22Rv1 (cell line): ENCODE measurements around the gene SNX18.

ENCODE experiments used
- H3K27ac ChIP-seq: fragments of 450-650 bp; 2 replicates; pipeline ENCODE4 v1.5.1; 2017
- ZFX ChIP-seq: fragments of 450-650 bp; IDR thresholded peaks from 2 replicates; pipeline ENCODE4 v1.6.1; 2017; ENCODE audit warnings: antibody characterized with exemption, borderline replicate concordance
- TF ChIP-seq, protein P1 (sequence below): fragments of 450-650 bp; IDR thresholded peaks from 2 replicates; pipeline ENCODE4 v1.5.1; 2017; ENCODE audit warnings: mild to moderate bottlenecking

Gene SNX18

DNA sequence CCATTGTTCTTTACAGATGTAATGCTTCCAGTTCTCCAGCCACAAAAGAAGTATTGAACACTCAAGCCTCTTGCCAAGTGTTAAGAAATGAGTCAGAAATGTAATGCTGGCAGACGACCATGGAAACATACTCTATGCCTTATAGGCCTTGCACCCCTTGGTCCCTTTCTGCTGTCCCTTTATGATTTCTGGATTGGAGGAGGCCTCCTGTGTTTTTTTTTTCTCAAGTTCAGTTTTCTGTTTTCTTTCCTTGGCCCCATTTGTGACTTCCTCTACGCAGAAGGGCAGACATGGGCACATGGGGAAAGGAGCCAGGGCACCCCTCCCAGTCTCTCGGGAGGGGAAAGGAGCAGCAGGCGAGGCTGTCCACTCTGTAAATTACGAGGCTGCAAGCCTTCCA is 53.4 kb downstream of the SNX18 start:
- TF ChIP-seq ZFX: no peak
- TF ChIP-seq, protein P1, sequence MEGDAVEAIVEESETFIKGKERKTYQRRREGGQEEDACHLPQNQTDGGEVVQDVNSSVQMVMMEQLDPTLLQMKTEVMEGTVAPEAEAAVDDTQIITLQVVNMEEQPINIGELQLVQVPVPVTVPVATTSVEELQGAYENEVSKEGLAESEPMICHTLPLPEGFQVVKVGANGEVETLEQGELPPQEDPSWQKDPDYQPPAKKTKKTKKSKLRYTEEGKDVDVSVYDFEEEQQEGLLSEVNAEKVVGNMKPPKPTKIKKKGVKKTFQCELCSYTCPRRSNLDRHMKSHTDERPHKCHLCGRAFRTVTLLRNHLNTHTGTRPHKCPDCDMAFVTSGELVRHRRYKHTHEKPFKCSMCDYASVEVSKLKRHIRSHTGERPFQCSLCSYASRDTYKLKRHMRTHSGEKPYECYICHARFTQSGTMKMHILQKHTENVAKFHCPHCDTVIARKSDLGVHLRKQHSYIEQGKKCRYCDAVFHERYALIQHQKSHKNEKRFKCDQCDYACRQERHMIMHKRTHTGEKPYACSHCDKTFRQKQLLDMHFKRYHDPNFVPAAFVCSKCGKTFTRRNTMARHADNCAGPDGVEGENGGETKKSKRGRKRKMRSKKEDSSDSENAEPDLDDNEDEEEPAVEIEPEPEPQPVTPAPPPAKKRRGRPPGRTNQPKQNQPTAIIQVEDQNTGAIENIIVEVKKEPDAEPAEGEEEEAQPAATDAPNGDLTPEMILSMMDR: no peak
- H3K27ac ChIP-seq: no peak overlapping the region

DNA sequence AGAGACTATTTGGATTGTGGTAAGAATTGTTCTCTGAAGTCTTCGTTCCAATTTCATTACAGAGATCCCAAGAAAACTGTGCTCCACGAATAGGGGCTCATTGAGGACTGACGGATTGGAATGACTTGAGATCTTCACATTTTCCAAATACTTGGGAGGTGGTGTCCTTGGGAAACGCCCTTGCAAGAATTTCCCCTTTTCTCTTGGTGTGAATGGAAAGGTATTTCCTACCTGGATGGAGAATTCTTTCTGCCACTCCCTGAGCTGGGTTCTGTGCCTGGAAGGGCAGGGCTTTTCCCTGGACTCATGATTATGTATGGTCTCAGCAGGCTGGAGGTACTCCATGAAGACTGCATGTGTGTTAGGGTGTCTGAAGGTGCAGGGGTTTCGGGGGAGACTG is 53.9 kb downstream of the SNX18 start:
- TF ChIP-seq ZFX: no peak
- TF ChIP-seq, protein P1: no peak
- no peak overlapping the region for H3K27ac ChIP-seq

DNA sequence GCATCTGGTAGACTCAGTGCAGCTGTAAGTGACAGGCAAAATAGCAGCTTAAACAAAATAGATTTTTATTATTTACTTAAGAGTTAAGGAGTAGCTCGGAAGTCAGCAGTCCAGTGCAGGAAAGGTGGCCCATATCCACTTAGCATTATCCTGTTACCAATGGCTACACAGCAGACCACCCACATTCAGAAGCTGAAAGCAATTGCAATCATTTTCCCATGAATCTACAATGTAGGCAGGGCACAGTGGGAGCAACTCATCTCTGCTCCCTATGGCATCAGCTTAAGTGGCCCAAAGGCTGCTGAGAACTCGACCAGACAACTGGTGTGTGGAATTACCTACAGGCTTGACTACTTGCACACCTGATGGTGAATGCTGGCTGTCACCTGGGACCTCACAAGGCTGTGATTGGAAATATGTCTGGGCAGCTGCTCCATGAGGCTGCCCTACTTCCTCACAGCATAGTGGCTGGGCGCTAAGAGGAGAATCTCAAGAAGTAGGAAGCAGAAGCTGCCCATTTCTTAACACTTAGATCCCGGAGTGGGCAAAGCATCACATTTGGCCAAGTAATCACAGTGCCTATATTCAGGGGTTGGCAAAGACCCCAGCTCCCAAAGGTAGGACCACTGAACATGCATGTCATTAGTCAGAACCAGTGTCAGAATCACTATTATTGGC is 56.4 kb downstream of the SNX18 start:
- H3K27ac ChIP-seq: no peak overlapping the region
- TF ChIP-seq, protein P1: no peak

GRCh38 chr5:54577528-54577927 is 60.0 kb downstream of the SNX18 start:
- H3K27ac ChIP-seq: no peak overlapping the region
- no peak for TF ChIP-seq ZFX
- TF ChIP-seq, protein P1: no peak

DNA sequence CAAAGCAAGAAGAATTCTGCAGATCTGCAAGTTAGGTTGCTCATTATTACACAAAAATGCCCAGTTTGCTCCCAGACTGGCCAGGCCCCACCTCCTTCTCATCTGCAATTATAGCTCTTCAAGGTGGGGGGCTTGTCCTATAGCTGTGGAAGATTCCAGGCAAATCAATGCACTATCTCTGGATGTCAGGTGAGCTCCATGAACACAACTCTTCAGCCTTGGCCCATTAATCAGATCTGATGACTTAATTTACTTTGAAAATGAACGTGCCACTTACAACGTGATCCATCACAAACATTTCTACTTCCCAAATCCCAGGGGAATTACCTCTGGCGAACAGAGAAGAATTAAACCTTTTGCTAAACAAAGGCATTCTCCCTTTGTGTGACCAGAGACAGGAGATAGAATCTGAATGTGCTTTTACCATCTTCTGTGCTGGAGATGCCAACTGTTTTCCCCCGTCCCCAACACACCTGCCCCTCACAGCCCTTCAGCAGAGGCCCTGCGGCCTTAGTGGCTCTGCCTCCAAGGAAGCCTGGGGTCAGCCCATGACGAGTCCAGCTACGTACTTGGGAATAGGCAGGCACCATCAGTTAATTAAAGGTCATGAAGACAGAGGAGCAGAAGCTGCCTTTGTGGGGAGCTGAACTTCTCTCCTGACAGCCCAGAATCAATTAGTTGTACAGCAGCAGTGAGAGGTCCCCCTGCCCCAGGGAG is 60.5 kb downstream of the SNX18 start:
- TF ChIP-seq ZFX: no peak
- TF ChIP-seq, protein P1: no peak
- H3K27ac ChIP-seq: no peak overlapping the region

- TF ChIP-seq ZFX: no peak
- TF ChIP-seq, protein P1: no peak
- no peak overlapping the region for H3K27ac ChIP-seq
These were observed 62.2 kb downstream of the SNX18 start for GRCh38 chr5:54579591-54580295.
